Measurements from ENCODE around the gene EPM2AIP1. TPM values are rescaled to one million over a fixed set of nuclear protein-coding genes. Genes with fewer than 3 reads are reported as not detected.

The EPM2AIP1 gene
- total and polyA plus RNA-seq, 9 of the 15 experiments (the other 6 are each of a cell fraction or from before 2014, with no cell fraction given) = 6.7 to 44.8 (median 25.2) TPM

DNA sequence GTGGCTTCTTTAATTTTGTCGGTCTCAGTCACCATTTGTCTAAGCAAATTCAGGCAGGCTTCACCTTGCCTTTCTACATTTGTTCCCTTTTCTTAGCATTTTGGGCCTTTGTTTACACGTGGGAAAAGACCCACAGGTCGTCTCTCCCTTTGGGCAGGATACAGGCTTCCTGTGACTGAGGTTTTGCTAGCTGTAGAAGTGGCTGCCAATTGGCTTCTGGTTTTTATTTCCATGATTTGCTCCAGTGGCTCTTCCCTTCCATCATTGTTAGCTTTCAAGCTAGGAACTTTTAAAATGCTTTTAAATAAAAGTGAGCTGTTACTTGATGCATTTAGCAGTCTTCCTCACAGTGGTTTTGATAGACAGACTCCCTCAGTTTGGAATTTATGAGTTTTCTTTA, 37.7 kb upstream of the EPM2AIP1 start:
- in situ Hi-C loops (cut with MboI) = no loop called here
- CTCF ChIA-PET (ENCODE audit: low intra/inter-chr PET ratio) = no interaction called here

More for the DNA sequence above, 37.7 kb upstream of the EPM2AIP1 start:
- no peak for ATAC-seq
- POLR2A ChIA-PET = interaction anchor here (0.8 kb wide), 1 partner anchor 210 kb away, joined by 3 read pairs; no protein-coding TSS in a partner anchor
- H3K9me3 ChIP-seq (replicated peaks; ENCODE audit: control insufficient read depth, insufficient read depth, low read depth, low read length) = no peaks in the 10 kb centered on the region
- H3K27ac ChIP-seq (ENCODE audit: extremely low read depth, low read depth, low read length) = no peak overlapping the region
- H4K20me1 ChIP-seq (replicated peaks; ENCODE audit: control insufficient read depth, insufficient read depth, low read length) = no peaks in the 10 kb centered on the region
- no peak for TF ChIP-seq TFAP4 (CRISPR knock-in tag; IDR thresholded peaks at IDR 0.05; ENCODE audit: borderline replicate concordance)
- TF ChIP-seq, protein P1, sequence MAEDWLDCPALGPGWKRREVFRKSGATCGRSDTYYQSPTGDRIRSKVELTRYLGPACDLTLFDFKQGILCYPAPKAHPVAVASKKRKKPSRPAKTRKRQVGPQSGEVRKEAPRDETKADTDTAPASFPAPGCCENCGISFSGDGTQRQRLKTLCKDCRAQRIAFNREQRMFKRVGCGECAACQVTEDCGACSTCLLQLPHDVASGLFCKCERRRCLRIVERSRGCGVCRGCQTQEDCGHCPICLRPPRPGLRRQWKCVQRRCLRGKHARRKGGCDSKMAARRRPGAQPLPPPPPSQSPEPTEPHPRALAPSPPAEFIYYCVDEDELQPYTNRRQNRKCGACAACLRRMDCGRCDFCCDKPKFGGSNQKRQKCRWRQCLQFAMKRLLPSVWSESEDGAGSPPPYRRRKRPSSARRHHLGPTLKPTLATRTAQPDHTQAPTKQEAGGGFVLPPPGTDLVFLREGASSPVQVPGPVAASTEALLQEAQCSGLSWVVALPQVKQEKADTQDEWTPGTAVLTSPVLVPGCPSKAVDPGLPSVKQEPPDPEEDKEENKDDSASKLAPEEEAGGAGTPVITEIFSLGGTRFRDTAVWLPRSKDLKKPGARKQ (CRISPR knock-in tag; IDR thresholded peaks at IDR 0.05) = no peak
- TF ChIP-seq TEAD1 (CRISPR knock-in tag; IDR thresholded peaks at IDR 0.05) = no peak
- no peaks in the 10 kb centered on the region for H3K79me2 ChIP-seq (ENCODE audit: control insufficient read depth, insufficient read depth, low read length)
- no peak overlapping the region for H3K9ac ChIP-seq (ENCODE audit: insufficient read depth in 1 of 2, low read depth in 2 of 2, low read length in 2 of 2)
- no peaks in the 10 kb centered on the region for H3K9me1 ChIP-seq (ENCODE audit: control insufficient read depth, insufficient read depth, low read length)
- H3K4me1 ChIP-seq (replicated peaks in 1 of 2; ENCODE audit: control insufficient read depth in 2 of 2, insufficient read depth in 2 of 2, low read length in 2 of 2) = peaks cover 4% of the 10 kb centered on the region in 2 experiments; a peak in 3 of 5 replicates
- H3K4me2 ChIP-seq (ENCODE audit: insufficient read depth, low read length) = no peak overlapping the region
- H3K27me3 ChIP-seq (ENCODE audit: control insufficient read depth in 2 of 2, insufficient read depth in 2 of 2, low read length in 2 of 2) = no peaks in the 10 kb centered on the region
- peaks cover 95% of the 10 kb centered on the region for H3K36me3 ChIP-seq (ENCODE audit: control insufficient read depth, insufficient read depth, low read length)
- H2AFZ ChIP-seq (ENCODE audit: low read depth, low read length) = no peak overlapping the region
- no peak for DNase-seq (ENCODE audit: extremely low read depth in 1 of 4, low spot score in 3 of 4)
- no peak for FAIRE-seq
- no TSS peak for BruUV-seq (replicated peaks)
- WGBS (ENCODE audit: insufficient coverage, low coverage, missing lambda C conversion rate) = 82% methylated on average over 3 of the region's 3 CpGs
- H3K4me3 ChIP-seq = no peak overlapping the region
- intact Hi-C loops (cut with micrococcal nuclease) = no loop called here
